IMR-90 (cell line): ENCODE measurements around the gene PLA2G2F. TPM values are rescaled to one million over a fixed set of nuclear protein-coding genes. Genes with fewer than 3 reads are reported as not detected.

Source experiments
- ATAC-seq: fragments of 200-7000 bp; cut with Tn5 transposase; 2 replicates; pipeline ENCODE4 v1.9.1; 2020; ENCODE audit warnings: low read depth, mild to moderate bottlenecking, moderate library complexity
- BruUV-seq: library from RNA; stranded (reverse); fragments of 400-500 nt; replicated peaks from 2 replicates; lab custom pipeline; 2021; lab: Mats Ljungman, UMichigan
- CTCF ChIA-PET: fragments of 300-600 bp; formaldehyde crosslinking; extraction: SDS; loops from one replicate; lab custom pipeline; 2021; ENCODE audit warnings: antibody characterized with exemption; lab: Yijun Ruan, JAX
- POLR2A ChIA-PET: fragments of 300-600 bp; sonication (Branson Sonifier 250); formaldehyde crosslinking; loops from one replicate; lab custom pipeline; 2022; ENCODE audit warnings: antibody characterized with exemption; ENCODE audit not compliant: unreplicated experiment; lab: Charles Lee
- DNase-seq: peaks from one replicate; pipeline ENCODE4 v3.0.0; 2013
- H2AFZ ChIP-seq: replicated peaks from 2 replicates; pipeline ENCODE3; 2013; ENCODE audit warnings: low read length, mild to moderate bottlenecking; ENCODE audit not compliant: poor library complexity
- H2AK5ac ChIP-seq: 2 replicates; pipeline ENCODE4 v1.6.1; 2013; ENCODE audit warnings: low read depth, low read length, inconsistent platforms
- H2AK9ac ChIP-seq: replicated peaks from 2 replicates; pipeline ENCODE3; 2013; ENCODE audit warnings: mild to moderate bottlenecking, low read depth, low read length, moderate library complexity; ENCODE audit not compliant: poor library complexity
- H2BK120ac ChIP-seq: 2 replicates; pipeline ENCODE4 v1.6.1; 2013; ENCODE audit warnings: low read depth, low read length, inconsistent platforms
- H2BK15ac ChIP-seq: 3 replicates; pipeline ENCODE4 v1.6.1; 2013; ENCODE audit warnings: low read depth, low read length, inconsistent platforms
- H2BK20ac ChIP-seq: 2 replicates; pipeline ENCODE4 v1.6.1; 2013; ENCODE audit warnings: low read depth, mild to moderate bottlenecking, inconsistent platforms, low read length, moderate library complexity
- H2BK5ac ChIP-seq: 2 replicates; pipeline ENCODE4 v1.6.1; 2013; ENCODE audit warnings: mild to moderate bottlenecking, low read depth, low read length, inconsistent platforms; ENCODE audit not compliant: poor library complexity, severe bottlenecking
- H3K14ac ChIP-seq: replicated peaks from 2 replicates; pipeline ENCODE4 v1.6.1; 2013; ENCODE audit warnings: low read depth, low read length, inconsistent platforms
- H3K18ac ChIP-seq: 2 replicates; pipeline ENCODE4 v1.6.1; 2013; ENCODE audit warnings: low read depth, low read length, control low read depth
- H3K23ac ChIP-seq: 2 replicates; pipeline ENCODE4 v1.6.1; 2013; ENCODE audit warnings: low read depth, low read length, inconsistent platforms
- H3K27ac ChIP-seq: 2 replicates; pipeline ENCODE4 v1.5.1; 2013; ENCODE audit warnings: mild to moderate bottlenecking, control low read depth, low read length; ENCODE audit not compliant: insufficient read depth
- H3K27me3 ChIP-seq: 2 replicates; pipeline ENCODE4 v1.6.1; 2013; ENCODE audit warnings: low read length; ENCODE audit not compliant: control insufficient read depth, insufficient read depth
- H3K36me3 ChIP-seq: 2 replicates; pipeline ENCODE4 v1.6.1; 2013; ENCODE audit warnings: low read length, mixed read lengths; ENCODE audit not compliant: control insufficient read depth, insufficient read depth
- H3K4ac ChIP-seq: 2 replicates; pipeline ENCODE4 v1.6.1; 2013; ENCODE audit warnings: low read depth, low read length, inconsistent platforms
- H3K4me1 ChIP-seq: 2 replicates; pipeline ENCODE4 v1.6.1; 2013; ENCODE audit warnings: low read length, mixed read lengths; ENCODE audit not compliant: control insufficient read depth, insufficient read depth
- H3K4me2 ChIP-seq: 2 replicates; pipeline ENCODE4 v1.6.1; 2013; ENCODE audit warnings: low read depth, mild to moderate bottlenecking, control low read depth, low read length, moderate library complexity
- H3K4me3 ChIP-seq: 2 replicates; pipeline ENCODE4 v1.5.1; 2013; ENCODE audit warnings: low read depth, mild to moderate bottlenecking, control low read depth, low read length, moderate library complexity; ENCODE audit not compliant: insufficient read depth
- H3K56ac ChIP-seq: 2 replicates; pipeline ENCODE4 v1.6.1; 2013; ENCODE audit warnings: low read length, inconsistent platforms; ENCODE audit not compliant: insufficient read depth; ENCODE audit errors: extremely low read depth
- H3K79me1 ChIP-seq, 2 experiments: 2 replicates each; pipeline ENCODE4 v1.6.1; 2013; ENCODE audit warnings: low read length in 2 of 2, inconsistent platforms in 1 of 2, low read depth in 1 of 2
- H3K9ac ChIP-seq: 2 replicates; pipeline ENCODE4 v1.6.1; 2013; ENCODE audit warnings: low read depth, low read length, control low read depth
- H3K9me1 ChIP-seq: 2 replicates; pipeline ENCODE4 v1.6.1; 2013; ENCODE audit warnings: low read length, inconsistent platforms; ENCODE audit not compliant: insufficient read depth
- H3K9me3 ChIP-seq: 2 replicates; pipeline ENCODE4 v1.6.1; 2013; ENCODE audit warnings: low read length; ENCODE audit not compliant: control insufficient read depth, insufficient read depth
- H4K20me1 ChIP-seq: 2 replicates; pipeline ENCODE4 v1.6.1; 2013; ENCODE audit warnings: low read length, inconsistent platforms; ENCODE audit not compliant: insufficient read depth
- H4K5ac ChIP-seq: 2 replicates; pipeline ENCODE4 v1.6.1; 2013; ENCODE audit warnings: mild to moderate bottlenecking, low read depth, low read length, control low read depth
- H4K8ac ChIP-seq, 2 experiments: 2 replicates each; pipeline ENCODE4 v1.6.1; 2013; ENCODE audit warnings: low read depth in 2 of 2, low read length in 2 of 2, control low read depth in 1 of 2, inconsistent platforms in 1 of 2
- H4K91ac ChIP-seq: 2 replicates; pipeline ENCODE4 v1.6.1; 2013; ENCODE audit warnings: low read depth, low read length, inconsistent platforms; ENCODE audit not compliant: insufficient read depth
- BHLHE40 ChIP-seq: fragments of 150-350 bp; IDR thresholded peaks from 2 replicates; pipeline ENCODE4 v1.6.1; 2016; ENCODE audit warnings: mild to moderate bottlenecking, low read depth, low read length
- CEBPB ChIP-seq: IDR thresholded peaks from 2 replicates; pipeline ENCODE4 v1.6.1; 2012; ENCODE audit warnings: low read depth, low read length, improper control_type of control experiment
- RAD21 ChIP-seq: IDR thresholded peaks from 2 replicates; pipeline ENCODE4 v1.6.1; 2012; ENCODE audit warnings: low read length, improper control_type of control experiment
- USF2 ChIP-seq: fragments of 150-350 bp; IDR thresholded peaks from 2 replicates; pipeline ENCODE4 v1.6.1; 2017; ENCODE audit warnings: mild to moderate bottlenecking, antibody characterized with exemption, low read length, low read depth
- WGBS, 2 experiments: methylation state at CpG; one replicate each; pipeline versions ENCODE4 v1.1.5 to v1.1.7; 2013; ENCODE audit warnings: missing lambda C conversion rate in 2 of 2; ENCODE audit not compliant: insufficient read length in 1 of 2; ENCODE audit errors: extremely low coverage in 2 of 2; 5-methylcytosine and 5-hydroxymethylcytosine counted together
- dilution Hi-C: fragments of 300-500 bp; cut with HindIII; formaldehyde crosslinking; loops from one replicate; pipeline ENCODE4 v1.14.3; 2018; ENCODE audit warnings: low sequenced_read_pairs; ENCODE audit not compliant: unreplicated experiment
- in situ Hi-C: fragments of 300-500 bp; cut with MboI; formaldehyde crosslinking; loops from 3 replicates; pipeline ENCODE4 v1.14.3; 2019; ENCODE audit warnings: low sequenced_read_pairs, inconsistent platforms, mixed read lengths
- intact Hi-C: fragments of 100-400 bp; cut with micrococcal nuclease; formaldehyde crosslinking; loops from 2 replicates; pipeline ENCODE4 v1.10.0; 2022
- polyA plus RNA-seq, 3 experiments: library from polyadenylated mRNA; depleted of rRNA; stranded (reverse); fragments of >200 nt; gene quantifications; 2 replicates each; pipeline ENCODE4 v1.2.3, GENCODE V29; 2012; ENCODE audit warnings: low replicate concordance in 1 of 3
- total RNA-seq: library from RNA; depleted of rRNA; stranded (reverse); fragments of >200 nt; gene quantifications from 2 replicates; pipeline ENCODE4 v1.2.3, GENCODE V29; 2012

The PLA2G2F gene
- total and polyA plus RNA-seq, 2 of the 4 experiments (the other 2 are of a cell fraction) = not detected

DNA sequence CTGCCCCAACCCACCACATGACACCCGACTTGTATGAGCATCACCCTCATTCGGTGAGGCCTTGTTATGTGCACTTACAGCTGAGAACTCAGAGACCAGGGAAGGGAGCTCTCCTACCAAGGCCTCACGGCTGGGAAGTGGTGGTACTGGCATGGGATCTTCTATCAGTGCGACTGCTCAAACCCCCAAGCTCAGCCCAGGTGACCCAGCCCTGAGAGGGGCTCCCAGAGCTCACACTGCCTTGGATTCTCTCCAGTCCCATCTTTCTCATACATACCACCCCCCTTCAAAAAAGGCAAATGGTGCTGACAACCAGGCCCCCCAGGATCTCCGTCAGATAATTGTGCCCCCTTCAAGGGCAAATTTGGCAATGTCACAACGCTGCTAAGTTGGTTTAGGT, 777 bp upstream of the PLA2G2F start:
- Histone ChIP-seq H3K18ac (no peak overlapping the region), H2AK9ac (no peak overlapping the region), H3K36me3 (no peaks in the 10 kb centered on the region), H3K9me3 (no peaks in the 10 kb centered on the region), H3K4ac (no peak overlapping the region), H4K5ac (no peak overlapping the region), H3K9ac (no peak overlapping the region), H2BK120ac (no peak overlapping the region), H4K8ac (no peak overlapping the region), H2BK15ac (no peak overlapping the region), H4K20me1 (no peaks in the 10 kb centered on the region; the same call in 1 of the 2 replicates), H2BK5ac (no peak overlapping the region), H3K4me1 (no peaks in the 10 kb centered on the region), H2AK5ac (no peak overlapping the region), H3K14ac (no peak overlapping the region), H2AFZ (no peak overlapping the region), H3K79me1 (no peaks in the 10 kb centered on the region), H4K91ac (no peak overlapping the region), H3K4me2 (no peak overlapping the region), H3K27me3 (peaks cover 13% of the 10 kb centered on the region), H3K9me1 (0 out of 2 replicates have a peak, but pooled peaks cover 3% of the 10 kb centered on the region), H3K27ac (no peak overlapping the region), H3K4me3 (no peak overlapping the region), H3K23ac (no peak overlapping the region), H3K56ac (no peak overlapping the region), H2BK20ac (no peak overlapping the region)
- WGBS, 2 experiments = no CpG with 5 or more reads among the region's 6 CpGs
- TF ChIP-seq CEBPB (no peak), RAD21 (no peak), BHLHE40 (no peak), USF2 (no peak)
- dilution Hi-C loops (no loop called here), intact Hi-C loops (no loop called here), in situ Hi-C loops (no loop called here)
- POLR2A ChIA-PET = no interaction called here
- CTCF ChIA-PET = no interaction called here
- BruUV-seq = no TSS peak
- DNase-seq (no peak), ATAC-seq (no peak)
